ENCODE measurements around the gene ARHGAP10.

The ARHGAP10 gene

DNA sequence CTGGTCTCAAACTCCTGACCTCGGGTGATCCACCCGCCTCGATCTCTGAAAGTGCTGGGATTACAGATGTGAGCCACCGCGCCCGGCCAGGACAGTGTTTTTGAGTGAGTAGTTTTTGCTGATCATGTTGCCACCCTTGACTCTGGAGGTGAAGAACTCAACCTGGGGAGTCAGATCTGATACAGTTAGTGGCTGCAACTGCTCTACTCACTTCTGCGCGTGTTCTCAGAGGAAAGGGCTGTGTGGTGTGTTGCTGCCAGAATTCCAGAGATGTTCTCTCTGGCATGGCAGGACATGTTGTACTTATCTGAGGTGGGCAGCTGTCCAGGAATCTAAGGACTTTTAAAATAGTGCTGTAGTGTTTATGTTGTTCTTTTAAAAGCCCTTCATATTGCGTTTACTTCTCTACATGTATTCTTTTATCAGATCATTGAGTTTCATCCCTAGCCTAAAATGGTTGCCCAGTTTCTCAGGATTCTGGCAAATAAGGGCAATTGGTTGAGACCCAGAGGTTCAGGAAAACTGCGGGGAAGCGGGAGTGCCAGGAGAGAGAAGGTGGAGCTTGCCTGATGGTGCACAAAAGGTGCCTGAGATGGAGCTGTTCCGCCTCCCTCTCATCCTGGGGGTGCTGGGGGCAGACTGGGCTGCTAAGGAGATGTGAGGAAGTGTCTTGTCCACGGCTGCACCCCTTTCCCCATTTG, 97.7 kb downstream of the ARHGAP10 start:
- DNase-seq = no peak

DNA sequence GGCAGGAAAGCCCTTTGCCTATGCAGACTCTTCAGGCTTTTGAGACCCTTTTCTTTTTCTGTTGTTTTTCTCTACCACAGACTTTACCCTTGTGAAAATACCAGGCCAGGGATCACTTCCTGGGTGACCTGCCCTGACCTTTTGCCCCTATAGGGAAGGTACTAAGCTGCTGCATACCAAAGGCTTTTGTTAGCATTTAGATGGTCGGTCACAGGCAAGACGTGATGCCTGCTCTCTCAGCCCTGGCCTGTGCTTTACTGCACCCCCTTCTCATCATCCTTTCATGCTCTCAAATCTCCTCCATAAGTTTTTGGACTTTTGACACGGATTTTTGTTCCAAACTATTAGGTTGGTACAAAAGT, 98.2 kb downstream of the ARHGAP10 start:
- no peak for DNase-seq

DNA sequence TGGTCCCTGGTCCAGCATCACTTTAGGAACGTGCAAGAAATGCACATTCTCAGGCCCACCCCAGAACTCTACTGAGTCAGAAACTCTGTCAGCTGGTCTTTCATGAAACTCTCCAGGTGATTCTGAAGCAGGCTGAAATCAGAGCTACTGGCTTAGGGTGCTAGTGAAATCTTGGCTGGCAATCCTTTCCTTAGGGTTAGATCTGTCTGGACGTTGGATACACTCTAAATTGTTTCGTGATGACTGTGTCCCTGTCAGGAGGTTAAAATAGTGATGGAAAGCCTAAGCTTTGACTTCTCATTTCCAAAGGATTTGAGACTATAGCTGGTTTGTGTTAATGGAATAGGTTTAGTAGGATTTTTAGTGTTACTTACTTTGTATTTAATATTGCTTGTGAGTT, 99.1 kb downstream of the ARHGAP10 start:
- no peak for DNase-seq

DNA sequence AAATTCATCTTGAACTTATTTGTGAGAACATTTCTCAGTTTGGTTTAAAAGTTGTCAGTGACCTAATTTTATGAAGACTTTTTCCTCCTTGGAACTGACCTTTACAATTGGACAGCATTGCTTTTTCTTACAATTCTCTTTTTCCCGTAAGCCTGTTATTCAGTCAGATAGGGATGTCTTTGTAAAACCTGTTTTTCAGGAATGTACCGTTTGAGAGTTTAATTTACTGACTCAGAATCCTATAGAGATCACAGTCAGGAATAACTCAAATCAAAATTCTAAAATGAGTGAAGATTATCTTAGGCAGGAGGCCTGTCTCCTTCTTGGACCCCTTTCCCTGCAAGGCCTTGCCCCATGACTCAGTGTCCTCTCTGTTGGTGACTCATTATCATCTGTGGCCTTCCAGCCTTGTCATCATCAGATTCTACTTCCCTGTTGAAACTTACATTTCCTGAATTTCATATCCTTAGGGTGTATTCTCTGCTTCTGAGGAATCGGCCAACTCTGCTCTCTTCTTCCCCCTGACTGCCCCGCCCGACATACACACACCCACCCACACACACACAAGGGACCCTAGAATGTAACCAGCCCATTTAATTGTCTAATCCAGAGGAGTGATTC, 99.8 kb downstream of the ARHGAP10 start:
- no peak for DNase-seq

DNA sequence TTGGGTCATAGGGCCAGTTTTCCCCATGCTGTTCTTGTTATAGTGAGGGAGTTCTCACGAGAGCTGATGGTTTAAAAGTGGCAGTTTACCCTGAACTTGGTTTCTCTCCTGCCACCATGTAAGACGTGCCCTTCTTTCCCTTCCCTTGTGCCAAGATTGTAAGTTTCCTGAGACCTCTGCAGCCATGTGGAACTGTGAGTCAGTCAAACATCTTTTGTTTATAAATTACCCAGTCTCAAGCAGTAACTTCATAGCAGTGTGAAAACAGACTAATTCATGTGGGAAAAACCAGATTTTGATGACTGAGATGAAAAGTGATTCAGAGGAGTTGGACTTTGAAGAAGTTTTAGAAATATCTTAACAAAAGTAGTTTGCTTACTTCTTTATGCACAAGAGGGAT, 101.4 kb downstream of the ARHGAP10 start:
- no peak for DNase-seq

DNA sequence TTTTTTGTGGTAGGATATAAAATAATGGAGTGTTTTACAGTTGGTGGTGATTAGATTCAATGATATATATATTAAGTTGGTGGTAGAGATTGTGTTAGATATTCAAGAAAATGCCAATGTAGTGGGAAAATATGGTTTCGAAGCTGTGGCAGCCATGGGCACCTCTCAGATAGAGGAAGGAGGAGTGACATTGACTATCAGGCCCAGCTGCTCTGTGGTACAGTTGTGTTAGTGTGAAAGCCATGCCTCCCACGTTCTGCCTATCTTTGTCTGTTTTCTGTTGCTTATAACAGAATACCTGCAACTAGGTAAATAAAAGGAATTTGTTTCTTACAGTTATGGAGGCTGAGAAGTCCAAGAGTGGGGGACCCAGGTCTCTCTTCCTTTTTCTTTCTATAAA, 101.9 kb downstream of the ARHGAP10 start:
- DNase-seq = no peak

DNA sequence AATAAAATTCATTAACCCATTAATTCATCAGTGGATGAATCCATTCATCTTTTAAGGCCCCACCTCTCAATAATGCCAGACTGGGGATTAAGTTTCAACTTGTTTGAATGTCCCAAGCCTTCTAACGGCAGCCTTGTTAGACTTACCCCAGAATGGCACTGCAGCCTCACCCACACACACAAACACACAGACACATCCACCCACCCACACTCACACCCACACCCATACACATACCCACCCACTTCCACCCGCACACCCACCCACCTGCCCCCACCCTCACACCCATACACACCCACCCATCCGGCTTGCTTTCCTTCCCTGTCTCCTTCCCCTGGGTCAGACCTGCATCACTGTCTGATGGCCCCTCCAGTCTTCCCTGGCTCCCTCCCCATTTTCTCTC, 102.6 kb downstream of the ARHGAP10 start:
- DNase-seq = no peak

DNA sequence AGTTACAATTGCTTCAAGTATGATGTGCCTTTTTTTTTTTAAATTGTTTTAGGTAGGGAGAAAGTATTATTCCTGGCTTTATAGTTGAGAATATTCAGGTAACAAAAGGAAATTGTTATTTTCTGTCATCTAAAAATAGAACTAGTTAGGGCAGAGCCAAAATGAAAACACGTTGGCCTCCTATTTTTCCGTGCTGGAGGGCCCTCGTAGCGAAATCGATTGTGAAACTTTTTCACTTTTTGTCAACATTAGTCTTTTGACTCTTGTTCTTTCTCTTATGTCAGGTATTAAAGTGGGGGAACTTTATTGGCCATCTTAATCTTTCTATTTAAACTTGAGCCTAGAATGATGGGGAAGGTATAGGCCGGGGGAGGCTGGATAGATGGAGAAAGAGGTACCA, 104.9 kb downstream of the ARHGAP10 start:
- no peak for DNase-seq

DNA sequence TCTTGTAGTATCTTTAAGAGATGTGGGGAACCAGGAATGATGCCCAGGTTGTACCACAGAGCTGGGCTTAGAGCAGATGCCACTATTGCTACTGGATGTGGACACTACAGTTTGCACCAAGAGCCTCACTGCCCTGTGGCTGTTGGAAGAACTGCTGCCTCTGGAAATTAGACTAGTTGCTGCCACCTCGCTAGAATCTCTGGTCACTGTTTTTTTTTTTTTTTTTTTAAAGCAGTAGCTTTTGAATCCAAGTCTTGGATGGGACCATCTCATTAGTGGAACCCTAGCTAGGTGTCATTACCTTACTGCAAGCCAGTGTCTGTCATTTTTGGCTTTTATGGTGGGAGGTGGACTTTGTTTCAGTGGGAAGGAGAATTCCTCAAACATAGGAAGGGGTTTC, 105.5 kb downstream of the ARHGAP10 start:
- no peak for DNase-seq

DNA sequence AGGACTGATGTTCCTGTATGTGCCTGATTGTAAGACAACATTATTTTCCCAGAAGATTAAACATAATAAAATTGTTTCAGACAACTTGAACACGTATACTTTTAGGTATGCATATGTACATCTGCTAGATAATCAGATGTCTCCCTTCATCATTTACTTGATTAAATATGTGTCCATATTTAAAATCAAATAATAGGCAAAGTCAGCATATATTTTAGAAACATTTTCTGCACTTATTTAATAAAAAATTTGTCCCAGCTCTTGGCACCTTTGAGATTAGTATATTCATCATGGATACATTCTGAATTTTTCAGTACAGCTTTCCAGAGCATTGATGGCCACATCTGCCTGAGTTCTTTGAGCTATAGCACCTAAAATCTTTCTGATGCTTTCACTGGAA, 106.0 kb downstream of the ARHGAP10 start:
- no peak for DNase-seq

DNA sequence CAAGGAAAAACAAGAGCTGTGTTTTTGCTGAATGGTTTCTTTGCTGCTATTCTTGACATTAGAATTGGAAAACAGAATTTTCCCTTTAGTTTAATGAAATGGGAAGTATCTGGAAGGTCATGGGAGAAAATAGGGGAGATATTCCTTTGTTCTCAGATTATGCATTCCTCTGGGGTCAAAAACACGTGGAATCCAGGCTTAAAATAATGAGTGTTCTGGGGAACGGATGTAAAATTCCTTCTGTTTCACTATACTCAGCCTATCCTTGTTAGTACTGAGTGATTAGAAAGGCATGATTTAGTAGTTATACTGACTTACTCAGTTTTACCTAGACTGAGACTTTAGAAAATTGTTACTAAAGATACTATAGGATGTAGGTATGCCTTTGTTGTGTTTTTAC, 107.3 kb downstream of the ARHGAP10 start:
- no peak for DNase-seq

DNA sequence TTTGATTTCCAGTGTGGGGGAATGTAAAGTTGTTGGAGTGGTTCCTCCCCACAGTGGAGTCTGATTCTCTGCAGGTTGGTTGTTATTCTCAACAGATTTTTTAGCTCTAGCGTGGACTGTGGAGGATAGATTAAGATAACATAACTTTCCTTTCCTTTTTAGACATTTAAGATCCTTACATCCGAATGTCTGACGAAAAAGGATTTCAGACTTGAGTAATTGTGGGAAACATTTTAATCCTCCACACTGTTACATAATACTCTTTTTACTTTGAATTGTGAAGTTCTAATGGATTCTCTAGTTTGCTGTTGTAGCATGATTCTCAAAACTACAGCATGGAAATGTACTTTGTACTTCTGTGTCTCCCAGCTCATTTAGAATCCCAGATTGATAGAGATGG, 107.8 kb downstream of the ARHGAP10 start:
- DNase-seq = no peak

DNA sequence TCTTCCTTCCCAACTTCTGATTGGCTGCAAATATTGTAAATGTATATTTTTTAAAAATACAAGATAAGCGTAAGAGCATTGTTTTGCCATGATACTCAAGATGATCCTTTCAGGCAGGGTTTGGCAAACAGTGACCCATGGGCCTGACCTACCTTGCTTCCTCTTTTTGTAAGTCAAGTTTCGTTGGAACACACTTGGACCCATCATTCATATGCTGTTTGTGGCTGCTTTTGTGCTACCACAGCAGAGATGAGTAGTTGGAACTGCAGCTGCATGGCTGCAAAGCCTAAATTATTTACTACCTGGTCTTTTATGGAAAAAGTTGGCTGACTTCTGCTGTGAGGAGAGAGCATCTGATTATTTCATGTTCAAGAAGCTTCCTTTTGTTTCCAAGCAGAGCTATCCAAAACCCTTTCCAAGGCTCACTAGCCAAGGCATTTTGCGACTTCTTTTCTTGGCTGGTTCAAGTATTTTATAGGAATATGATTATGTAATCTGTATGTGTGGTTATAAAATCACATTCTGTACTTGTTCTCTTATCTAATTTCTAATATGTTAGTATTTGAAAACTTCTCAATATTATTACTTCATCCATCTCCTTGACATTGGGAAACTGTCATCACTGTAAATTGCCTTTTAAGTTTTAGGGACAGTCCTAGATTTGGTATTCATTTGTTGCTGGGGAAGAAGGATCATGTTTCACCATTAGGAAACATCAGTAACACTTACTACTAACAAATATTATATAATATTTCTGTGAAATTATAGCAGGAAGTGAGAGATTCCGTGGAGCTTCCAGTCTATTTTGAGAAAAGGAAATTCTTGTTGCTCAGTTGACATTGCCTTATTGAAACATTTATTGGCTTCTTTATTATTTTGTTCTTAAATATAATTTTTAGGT, 109.2 kb downstream of the ARHGAP10 start:
- no peak for DNase-seq

DNA sequence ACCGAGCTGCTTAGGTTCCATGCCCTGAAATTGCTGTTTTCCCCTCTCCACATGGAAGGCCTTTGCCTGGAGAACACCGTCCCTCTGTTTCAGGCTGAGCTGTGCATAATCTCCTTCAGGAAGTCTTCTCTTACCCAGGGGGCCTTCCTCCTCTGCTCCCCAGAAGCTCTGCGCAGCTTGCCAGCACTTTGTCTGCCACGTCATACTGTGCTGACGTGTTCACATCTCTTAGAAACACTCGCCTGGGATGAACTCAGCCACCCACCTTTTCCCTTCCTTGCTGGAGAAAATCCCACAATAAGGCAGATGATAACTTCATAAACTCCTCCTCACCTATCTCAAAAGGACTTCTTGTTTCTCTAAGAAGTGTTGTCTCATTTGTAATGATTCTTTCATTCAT, 110.7 kb downstream of the ARHGAP10 start:
- no peak for DNase-seq

DNA sequence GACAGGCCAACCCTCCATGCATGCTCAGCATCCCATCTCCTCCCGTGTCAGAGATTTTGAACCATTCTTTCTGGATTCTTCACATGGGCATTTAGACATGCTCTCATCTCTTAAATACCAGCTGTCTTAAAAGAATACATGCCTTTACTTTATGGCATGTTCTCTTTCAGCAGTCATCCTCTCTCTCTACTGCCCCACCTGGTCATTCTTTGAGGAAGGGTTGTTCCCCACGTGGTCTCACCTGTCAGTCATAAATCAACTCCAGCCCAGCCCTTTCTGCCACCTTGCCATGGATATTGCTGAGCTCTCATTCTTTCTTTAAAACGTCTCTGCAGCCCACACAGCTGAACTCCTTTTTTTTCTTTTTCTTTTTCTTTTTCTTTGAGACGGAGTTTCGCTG, 111.3 kb downstream of the ARHGAP10 start:
- no peak for DNase-seq

DNA sequence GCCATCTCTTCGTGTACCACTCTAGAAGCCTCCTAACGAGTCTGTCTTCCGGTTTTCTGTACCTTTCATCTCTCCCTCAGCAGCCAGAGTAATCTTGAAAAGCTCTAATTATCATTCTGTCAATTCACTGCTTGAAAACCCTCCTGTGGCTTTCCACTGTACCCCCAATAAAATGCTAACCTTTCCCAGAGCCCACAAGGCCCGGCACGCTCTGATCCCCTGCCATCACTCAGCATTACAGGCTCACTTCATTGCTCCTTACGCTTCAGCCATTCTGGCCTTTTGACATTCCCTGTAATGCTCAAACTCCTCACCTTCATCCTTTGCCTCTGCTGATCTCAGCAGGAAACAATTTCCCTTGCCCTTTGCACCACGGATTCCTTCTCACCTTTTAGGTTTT, 112.9 kb downstream of the ARHGAP10 start:
- no peak for DNase-seq

DNA sequence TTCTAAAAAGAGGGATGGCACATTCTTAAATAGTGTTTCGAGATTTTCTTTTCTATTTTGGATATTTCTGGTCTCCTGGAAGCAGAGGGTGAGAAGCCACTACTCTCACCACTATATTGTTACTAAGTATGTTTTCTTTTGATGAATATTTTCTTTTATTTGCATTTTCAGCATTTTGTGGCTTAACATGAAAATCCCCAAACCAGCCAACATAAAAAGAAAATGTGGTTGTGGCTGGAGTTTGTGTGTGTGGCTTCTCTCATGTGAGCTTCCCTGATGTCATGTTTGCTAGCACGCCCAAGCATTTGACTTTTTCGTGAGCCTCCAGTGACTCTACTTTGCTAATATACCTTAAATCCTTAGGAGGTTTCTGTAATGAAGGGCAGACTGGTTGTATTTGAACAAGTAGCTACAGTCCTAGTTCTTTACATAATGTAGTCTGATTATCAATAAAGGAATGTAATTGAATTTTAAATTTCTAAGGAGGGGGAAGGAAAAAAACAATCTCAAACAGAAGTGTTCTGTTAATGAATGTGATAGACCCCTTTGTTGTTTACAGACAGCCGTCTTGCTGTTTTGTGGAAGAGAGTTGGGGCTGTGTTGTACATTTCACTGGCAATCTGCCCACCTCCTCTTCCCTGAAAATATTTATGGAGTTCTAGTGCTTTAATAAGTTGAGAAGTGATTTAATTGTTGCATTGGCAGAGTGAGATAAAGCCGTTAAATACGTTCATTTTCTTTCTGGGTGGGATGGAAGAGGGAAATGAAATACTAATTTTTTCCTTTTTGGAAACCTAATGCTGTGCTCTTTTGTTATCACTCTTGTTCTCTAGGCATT, 114.6 kb downstream of the ARHGAP10 start:
- no peak for DNase-seq

DNA sequence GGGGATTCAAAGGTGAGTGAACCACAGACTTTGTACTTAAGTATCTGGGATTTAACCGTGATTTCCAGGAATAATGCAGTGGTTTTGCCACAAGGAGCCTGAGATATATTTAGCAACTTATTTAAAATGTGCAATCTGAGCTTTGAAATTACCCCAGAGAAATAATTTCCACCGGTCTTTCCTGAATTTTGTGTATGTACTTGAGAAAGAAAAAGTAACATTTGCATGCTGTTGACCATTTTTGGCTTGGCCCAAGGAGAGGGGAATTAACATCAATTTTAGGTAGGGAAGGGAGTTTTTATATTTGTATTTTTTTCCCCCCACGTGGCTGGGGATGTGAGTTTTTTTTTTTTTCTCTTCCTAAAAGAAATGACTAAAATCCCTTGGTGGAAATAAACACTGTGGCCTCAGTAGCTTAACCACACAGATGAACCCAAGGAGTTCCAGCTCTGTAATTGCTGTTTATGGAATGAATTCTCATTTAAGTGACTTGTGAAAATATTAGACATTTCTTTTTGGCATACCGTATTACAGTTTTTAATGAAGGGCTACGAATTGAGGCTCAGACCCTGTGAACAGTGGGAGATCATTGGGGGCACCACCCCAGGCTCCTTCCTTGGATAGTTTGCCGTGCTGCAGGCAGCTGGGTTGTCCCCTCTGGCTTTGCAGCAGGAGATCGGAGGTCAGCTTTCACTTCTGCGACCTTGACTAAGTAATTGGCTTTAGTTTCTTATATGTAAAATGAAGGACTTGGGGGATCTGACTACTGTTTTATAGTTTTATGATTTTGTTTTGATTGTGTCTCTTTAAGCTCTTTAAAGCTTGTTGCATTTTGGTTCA, 116.1 kb downstream of the ARHGAP10 start:
- DNase-seq = no peak

DNA sequence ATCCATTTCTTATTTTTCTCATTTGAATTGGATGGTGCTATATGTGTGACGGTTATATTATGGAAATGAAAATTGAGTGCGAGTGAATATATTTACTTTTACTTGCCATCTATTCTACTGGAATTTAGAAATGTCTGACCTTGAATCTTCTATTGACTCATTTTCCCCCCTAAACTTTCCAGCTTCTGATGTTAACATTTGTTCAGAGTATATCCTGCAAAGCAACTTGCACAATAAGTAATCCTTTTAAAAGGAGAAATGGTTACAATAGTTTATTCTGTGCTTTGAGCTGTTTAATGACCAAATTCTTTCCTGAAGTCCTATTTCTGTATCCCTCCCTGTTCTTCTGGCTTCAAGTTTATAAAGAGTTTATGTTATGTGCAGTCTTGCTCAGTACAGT, 116.7 kb downstream of the ARHGAP10 start:
- no peak for DNase-seq

DNA sequence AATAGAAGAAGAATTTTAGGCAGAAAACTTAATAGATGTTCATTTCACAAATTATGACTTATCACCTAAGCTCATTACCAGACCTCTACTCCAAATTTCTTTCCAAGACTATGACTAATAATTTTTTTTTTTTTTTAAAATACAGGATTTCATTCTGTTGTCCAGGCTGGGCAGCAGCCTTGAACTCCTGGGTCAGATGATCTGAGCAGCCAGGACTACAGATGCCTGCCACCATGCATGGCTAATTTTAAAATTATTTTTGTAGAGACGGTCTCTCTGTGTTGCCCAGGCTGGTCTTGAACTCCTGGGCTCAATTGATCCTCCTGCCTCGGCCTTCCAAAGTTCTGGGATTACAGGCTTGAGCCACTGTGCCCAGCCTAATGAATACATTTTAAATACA, 119.2 kb downstream of the ARHGAP10 start:
- DNase-seq = no peak

DNA sequence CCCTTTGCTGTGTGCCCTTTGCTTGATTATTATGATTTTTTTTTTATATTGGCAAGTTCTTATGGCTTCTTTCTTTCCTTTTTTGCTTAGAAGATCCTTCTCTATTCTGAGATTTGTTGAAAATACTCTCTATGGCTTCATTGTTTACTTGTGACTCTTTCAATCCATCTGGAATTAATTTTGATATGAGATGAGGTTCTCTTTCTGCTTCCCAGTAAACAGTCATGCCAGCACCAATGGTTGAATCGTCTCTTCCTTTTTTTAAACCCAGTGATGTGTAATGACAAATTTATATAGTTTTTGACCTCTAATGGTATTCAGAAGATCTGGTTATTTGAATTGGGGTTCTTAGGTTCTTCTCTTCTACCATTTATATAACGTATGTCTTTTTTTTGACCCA, 121.8 kb downstream of the ARHGAP10 start:
- DNase-seq = no peak

DNA sequence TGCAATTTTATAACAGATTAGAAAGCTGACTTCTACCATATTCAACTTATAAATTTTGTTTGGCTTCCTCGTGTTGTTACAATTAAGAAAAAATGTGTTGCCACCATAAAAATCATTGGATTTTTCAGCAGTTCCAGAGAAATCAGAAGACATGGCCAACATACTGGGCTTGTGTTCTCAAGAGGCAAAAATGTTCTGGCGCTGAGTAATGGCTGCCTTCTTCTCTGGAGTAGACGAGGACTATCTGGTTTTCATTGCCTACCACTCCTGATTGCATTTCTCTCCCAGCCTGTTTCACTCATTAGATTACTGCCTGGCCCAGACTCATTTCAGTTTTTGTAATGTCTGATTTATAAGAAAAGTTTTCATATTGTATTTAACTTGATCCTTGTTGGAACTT, 122.3 kb downstream of the ARHGAP10 start:
- no peak for DNase-seq
